SIG-M5 treated with dmso at 0.1 percent for 504 hours (cell line): ENCODE data around the gene ZFP90.

Source experiments
- DNase-seq: peaks from one replicate; lab custom pipeline; 2025; ENCODE audit not compliant: unreplicated experiment; lab: John Stamatoyannopoulos, UW

ZFP90 gene

DNA sequence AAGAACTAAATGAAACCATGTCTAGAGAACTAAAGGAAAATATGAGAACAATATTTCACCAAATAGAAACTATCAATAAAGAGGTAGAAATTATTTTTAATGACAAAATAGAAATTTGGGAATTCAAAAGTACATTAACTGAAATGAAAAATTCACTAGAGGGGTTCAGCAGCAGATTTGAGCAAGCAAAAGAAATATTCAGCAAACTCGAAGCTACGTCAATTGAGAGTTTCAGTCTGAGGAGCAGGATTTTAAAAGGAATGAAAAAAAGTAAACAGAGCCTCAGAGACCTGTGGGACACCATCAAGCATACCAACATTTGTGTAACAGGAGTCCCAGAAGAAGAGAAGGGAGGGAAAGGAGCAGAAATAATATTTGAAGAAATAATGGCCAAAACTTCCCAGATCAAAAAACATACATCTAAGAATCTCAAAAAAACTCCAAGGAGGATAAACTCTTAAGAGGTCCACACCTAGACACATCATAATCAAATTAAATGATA, 38.3 kb downstream of the ZFP90 start:
- DNase-seq = no peak

DNA sequence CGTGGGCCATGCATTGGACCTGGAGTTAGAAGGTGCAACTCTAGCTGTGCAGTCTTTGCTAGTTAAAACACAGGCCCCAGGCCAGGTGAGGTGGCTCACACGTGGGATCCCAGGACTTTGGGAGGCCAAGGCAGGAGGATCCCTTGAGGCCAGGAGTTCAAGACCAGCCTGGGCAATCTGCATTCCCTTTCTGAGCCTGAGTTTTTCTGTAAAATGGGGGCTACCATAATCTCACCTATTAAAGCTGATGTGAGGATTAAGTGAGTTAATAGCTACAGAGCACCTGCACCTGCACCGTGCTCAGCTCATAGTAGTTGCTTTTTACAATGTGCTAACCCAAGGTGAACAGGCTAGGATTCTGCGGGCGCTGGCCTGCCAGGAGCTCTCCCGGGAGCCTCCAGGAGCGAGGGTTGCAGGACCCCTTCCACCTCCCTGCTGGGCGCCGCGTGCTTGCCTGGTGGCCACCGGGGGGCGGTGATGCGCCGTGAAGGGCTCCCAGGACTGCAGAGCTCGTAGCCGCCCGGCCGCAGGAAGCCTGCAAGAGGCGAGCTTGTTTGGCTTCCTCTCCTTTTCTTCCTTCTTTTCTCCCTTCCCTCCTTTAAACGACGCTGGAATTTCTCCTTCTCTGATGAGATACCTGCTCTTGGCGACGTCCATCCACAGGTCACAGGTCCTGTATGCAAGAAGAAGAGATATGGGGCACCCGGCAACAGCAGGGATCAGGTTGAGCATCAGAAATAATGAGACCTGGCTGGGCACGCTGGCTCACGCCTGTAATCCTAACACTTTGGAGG, 51.3 kb downstream of the ZFP90 start:
- peak; percentile 20 for DNase-seq

DNA sequence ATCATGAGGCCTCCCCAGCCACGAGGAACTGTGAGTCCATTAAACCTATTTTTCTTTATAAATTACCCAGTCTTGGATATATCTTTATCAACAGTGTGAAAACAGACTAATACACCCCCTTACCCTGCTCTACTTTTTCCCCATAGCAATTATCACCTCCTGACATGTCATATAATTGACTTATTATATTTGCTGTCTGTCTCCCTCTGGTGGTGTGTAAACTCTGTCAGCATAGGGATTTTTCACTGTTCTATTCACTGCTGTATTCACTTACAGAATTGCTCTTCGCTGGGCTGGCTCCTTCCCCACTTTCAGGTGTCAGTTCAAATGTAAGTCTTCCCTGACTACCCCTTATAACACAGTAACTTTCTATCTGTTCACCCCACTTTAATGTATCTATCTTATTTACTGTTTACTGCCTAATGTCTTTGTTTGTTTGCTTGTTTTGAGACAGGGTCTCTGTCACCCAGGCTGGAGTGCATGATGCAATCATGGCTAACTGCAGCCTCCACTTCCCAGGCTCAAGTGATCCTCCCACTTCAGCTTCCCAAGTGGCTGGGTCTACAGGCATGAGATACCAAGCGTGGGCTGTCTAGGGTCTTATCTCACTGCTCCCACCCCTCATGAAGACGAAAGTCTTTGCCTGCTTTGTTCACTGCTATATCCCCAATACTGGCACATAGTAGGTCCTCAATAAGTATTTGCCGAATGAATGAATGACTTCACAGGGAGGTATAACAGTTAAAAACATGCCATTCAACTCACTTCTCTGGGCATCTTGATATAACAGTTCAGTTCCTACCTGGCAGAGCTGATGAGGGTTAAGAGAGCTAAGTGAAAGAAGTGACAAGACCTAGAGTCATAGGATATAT, 53.6 kb downstream of the ZFP90 start:
- DNase-seq = no peak

DNA sequence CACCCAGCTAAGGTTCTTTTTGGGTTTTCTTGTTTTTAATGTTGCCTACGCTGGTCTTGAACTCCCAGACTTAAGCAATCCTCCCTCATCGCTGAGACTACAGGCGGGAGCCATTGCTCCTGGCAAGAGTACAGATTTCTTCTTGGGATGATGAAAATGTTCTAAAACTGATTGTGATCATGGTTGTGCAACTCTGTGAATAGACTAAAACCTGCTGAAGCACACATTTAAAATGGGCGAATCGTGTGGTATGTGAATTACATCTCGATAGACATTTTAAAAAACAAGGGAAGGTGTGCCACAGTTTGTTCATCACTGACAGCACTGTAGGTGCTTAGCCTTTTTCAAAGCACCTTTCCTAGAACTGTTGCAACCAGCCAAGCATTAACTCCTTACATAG, 57.2 kb downstream of the ZFP90 start:
- no peak for DNase-seq

DNA sequence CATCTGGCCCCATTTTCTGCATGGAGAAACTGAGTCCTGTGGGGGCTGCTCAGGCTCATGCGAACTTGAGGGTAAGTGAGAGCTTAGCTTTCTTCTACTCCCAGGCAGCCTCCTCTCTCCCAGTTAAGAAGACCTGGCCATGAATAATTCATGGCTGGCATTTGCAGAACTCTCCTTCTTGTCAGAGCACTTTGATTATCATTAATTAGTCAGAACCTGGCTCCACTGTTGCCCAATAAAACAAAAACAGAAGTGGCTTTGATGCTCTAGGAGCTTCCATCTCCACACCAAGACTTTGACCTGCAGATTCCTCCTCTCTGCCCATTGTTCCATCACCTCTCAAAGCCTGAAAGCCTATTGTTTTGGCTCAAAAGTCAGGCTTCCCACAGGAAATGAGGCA, 60.5 kb downstream of the ZFP90 start:
- no peak for DNase-seq

DNA sequence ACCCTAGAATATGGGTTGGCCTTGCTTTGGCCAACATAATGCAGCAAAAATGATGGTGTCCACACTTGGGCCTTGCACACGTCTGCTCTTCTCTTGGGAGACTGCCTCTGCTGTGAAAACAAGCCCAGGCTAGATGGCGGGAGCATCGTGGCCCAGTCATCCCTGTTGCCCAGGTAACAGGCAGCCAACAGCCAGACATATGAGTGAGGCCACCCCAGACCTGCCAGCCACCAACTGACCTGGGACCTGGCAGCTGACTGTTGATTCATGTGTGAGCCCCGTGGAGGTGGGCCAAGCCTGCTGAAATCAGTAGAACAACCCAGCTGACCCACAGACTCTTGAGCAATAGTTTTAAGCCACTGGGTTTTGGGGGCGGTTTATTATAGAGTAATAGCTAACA, 66.7 kb downstream of the ZFP90 start:
- DNase-seq = no peak

DNA sequence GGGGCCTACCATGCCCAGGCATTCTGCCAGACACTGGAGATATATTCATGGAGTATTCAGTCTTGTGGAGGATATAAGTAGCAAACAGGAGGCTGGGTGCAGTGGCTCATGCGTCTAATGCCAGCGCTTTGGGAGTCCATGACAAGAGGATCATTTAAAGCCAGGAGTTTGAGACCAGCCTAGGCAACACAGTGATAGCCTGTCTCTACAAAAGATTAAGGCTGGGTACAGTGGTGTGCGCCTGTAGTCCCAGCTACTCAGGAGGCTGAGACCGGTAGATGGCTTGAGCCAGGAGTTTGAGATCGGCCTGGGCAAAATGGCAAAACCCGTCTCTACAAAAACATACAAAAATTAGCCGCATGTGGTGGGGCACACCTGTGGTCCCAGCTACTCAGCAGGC, 68.4 kb downstream of the ZFP90 start:
- DNase-seq = peak; percentile 4

DNA sequence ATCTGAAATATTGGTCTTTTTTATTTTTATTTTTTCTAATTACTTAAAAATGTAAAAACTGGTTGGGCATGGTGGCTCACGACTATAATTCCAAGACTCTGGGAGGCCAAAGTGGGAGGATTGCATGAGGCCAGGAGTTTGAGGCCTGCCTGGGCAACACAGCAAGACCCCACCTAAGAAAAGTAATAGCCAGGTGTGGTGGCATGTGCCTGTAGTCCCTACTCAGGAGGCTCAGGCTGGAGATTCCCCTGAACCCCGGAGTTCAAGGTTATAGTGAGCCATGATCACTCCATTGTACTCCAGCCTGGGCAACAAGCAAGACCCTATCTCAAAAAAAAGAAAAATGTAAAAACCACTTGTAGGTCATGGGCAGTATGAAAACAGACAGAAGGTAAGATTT, 69.2 kb downstream of the ZFP90 start:
- no peak for DNase-seq

DNA sequence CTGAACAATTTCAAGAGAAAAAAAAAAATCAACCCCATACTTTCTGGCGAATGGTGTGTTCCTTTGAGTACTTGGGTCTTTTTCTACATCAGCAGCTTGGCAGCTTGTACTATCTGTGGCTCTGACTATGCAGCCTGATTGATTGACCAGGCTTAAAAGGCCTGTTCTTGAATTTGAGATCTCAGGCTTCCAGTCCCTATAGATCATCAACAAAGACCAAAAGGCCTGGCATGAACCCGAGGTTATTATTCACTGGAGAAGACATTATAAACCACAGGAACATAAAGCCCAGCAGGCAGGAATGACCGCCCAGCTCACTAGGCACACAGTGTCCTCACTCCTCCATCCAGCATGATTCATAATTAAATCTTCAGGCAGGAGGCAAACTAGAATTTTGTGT, 73.9 kb downstream of the ZFP90 start:
- DNase-seq = no peak

DNA sequence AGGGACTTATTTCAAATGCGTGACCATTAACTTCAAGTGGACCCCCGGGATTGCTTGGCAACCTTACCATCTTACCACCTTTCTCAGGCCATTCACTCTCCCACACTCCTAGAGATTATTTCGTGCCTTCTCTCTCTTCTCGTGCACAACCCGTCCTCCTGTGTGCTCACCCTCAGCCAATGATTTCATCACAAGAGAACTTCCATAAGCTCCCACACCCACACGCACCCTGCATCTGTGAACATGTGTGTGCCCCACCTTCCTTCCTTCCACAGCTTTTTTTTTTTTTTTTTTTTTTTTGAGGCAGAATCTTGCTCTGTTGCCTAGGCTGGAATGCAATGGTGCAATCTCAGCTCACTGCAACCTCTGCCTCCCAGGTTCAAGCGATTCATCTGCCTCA, 78.6 kb downstream of the ZFP90 start:
- no peak for DNase-seq
